ENCODE data around the gene RBMY1J.

- TF ChIP-seq ZNF274 (IDR thresholded peaks at IDR 0.05; ENCODE audit: borderline replicate concordance, low read depth, low read length) (no peak), POLR2AphosphoS5 (IDR thresholded peaks at IDR 0.05; ENCODE audit: control insufficient read depth, insufficient read depth, low read depth, low read length) (no peak), NFXL1 (CRISPR knock-in tag; IDR thresholded peaks at IDR 0.05) (no peak), ZFP36 (IDR thresholded peaks at IDR 0.05; ENCODE audit: low read depth, low read length, partially characterized antibody) (no peak), CBX1 (IDR thresholded peaks at IDR 0.05; ENCODE audit: low read depth) (no peak), CTCF (IDR thresholded peaks at IDR 0.05 in 2 of 3, conservative IDR thresholded peaks at IDR 0.05 in 1 of 3; ENCODE audit: insufficient read depth in 2 of 3, low read depth in 1 of 3, low read length in 3 of 3) (no peak), RFX5 (IDR thresholded peaks at IDR 0.05; ENCODE audit: low read depth, low read length) (no peak)
These were observed 35.8 kb upstream of the RBMY1J start for GRCh38 chrY:22367416-22367815.

Data from K562 (cell line).